A549 (cell line): ENCODE measurements around the gene CXXC5. TPM values are rescaled to one million over a fixed set of nuclear protein-coding genes. Genes with fewer than 3 reads are reported as not detected.
"Not testable (repeated sequence)": the region's sequence is repeated elsewhere in the genome, so short reads cannot be mapped to it uniquely, and the experiment has no call there.

Experiments
- ATAC-seq, 2 experiments: fragments of 200-7000 bp in 1 of 2; fragments of >200 bp in 1 of 2; cut with Nextera tagmentation in 1 of 2; cut with Tn5 transposase in 1 of 2; 3 replicates each; pipeline versions ENCODE4 v1.8.0 to v1.9.1; 2018 to 2020; ENCODE audit warnings: mild to moderate bottlenecking in 1 of 2, moderate library complexity in 1 of 2
- CTCF ChIA-PET: fragments of 300-600 bp; sonication (Branson Sonifier 250); formaldehyde crosslinking; extraction: SDS; loops from one replicate; lab custom pipeline; 2021; ENCODE audit warnings: antibody characterized with exemption, inconsistent platforms; lab: Yijun Ruan, JAX
- POLR2A ChIA-PET: fragments of 350-600 bp; formaldehyde crosslinking; extraction: SDS; loops from one replicate; lab custom pipeline; 2021; ENCODE audit warnings: antibody characterized with exemption, inconsistent platforms; lab: Yijun Ruan, JAX
- DNase-seq, 2 experiments: peaks; one replicate each; pipeline versions ENCODE4 v3.0.0 to v3.0.0-alpha.2; 2011 to 2016; ENCODE audit warnings: low read depth in 1 of 2, low spot score in 1 of 2
- FAIRE-seq: peaks from 2 replicates; lab custom pipeline; 2011; peaks lifted over from hg19 to GRCh38; lab: Jason Lieb, UNC
- H3K27ac ChIP-seq, 2 experiments: fragments of >200 bp; sonication (Bioruptor Twin); formaldehyde crosslinking; 3 replicates each; pipeline ENCODE4 v1.5.1; 2016 to 2017
- H3K4me1 ChIP-seq: fragments of >200 bp; sonication (Bioruptor Twin); formaldehyde crosslinking; 3 replicates; pipeline ENCODE4 v1.6.1; 2016
- H3K4me2 ChIP-seq: fragments of >200 bp; sonication (Bioruptor Twin); formaldehyde crosslinking; 3 replicates; pipeline ENCODE4 v1.6.1; 2016
- H3K4me3 ChIP-seq: fragments of >200 bp; sonication (Bioruptor Twin); formaldehyde crosslinking; 3 replicates; pipeline ENCODE4 v1.5.1; 2016
- H3K9me3 ChIP-seq: fragments of >200 bp; sonication (Bioruptor Twin); formaldehyde crosslinking; 3 replicates; pipeline ENCODE4 v1.6.1; 2016
- CHD4 ChIP-seq: fragments of 200-600 bp; sonication (generic); IDR thresholded peaks from 2 replicates; pipeline ENCODE4 v1.6.1; 2016; ENCODE audit warnings: antibody characterized with exemption, mild to moderate bottlenecking, borderline replicate concordance
- EHMT2 ChIP-seq: fragments of 200-600 bp; sonication (generic); IDR thresholded peaks from 2 replicates; pipeline ENCODE4 v1.6.1; 2016; ENCODE audit warnings: antibody characterized with exemption, low read depth, mild to moderate bottlenecking, moderate library complexity
- FOSL2 ChIP-seq, 2 experiments: fragments of 450-650 bp in 1 of 2; fragments of >200 bp in 1 of 2; sonication (Bioruptor Twin) in 1 of 2; formaldehyde crosslinking; IDR thresholded peaks; 2 replicates each; pipeline versions ENCODE4 v1.5.0 to v1.6.1; 2016 to 2020; ENCODE audit warnings: mild to moderate bottlenecking in 1 of 2, moderate library complexity in 1 of 2
- POLR2AphosphoS2 ChIP-seq: conservative IDR thresholded peaks from 2 replicates; pipeline ENCODE4 v1.6.1; 2012; ENCODE audit warnings: low read length, improper control_type of control experiment, inconsistent platforms
- RAD21 ChIP-seq, 2 experiments: fragments of >200 bp in 1 of 2; sonication (Bioruptor Twin) in 1 of 2; formaldehyde crosslinking in 1 of 2; IDR thresholded peaks in 1 of 2; conservative IDR thresholded peaks in 1 of 2; 2 replicates in 1 of 2; 3 replicates in 1 of 2; pipeline ENCODE4 v1.6.1; 2012 to 2018; ENCODE audit warnings: inconsistent platforms in 1 of 2
- RFX5 ChIP-seq: fragments of 450-650 bp; IDR thresholded peaks from 2 replicates; pipeline ENCODE4 v1.7.1; 2014; ENCODE audit warnings: antibody characterized with exemption, mild to moderate bottlenecking, moderate library complexity
- RNF2 ChIP-seq: fragments of 200-600 bp; sonication (generic); IDR thresholded peaks from 2 replicates; pipeline ENCODE4 v1.6.1; 2016; ENCODE audit warnings: low read depth, mild to moderate bottlenecking, antibody characterized with exemption, moderate library complexity, borderline replicate concordance
- ZFP36 ChIP-seq: fragments of 450-650 bp; IDR thresholded peaks from 2 replicates; pipeline ENCODE4 v1.6.1; 2014; ENCODE audit warnings: borderline replicate concordance; ENCODE audit not compliant: partially characterized antibody
- whole genome bisulfite sequencing: methylation state at CpG from one replicate; pipeline ENCODE4 v1.1.6; 2017; ENCODE audit errors: missing lambda C conversion rate; 5-methylcytosine and 5-hydroxymethylcytosine counted together
- polyA plus RNA-seq, 4 experiments: library from polyadenylated mRNA; depleted of rRNA in 3 of 4; stranded (reverse); fragments of >200 nt; fragmentation: RNase III in 1 of 4; extraction: RNeasy Plus Mini Kit Qiagen cat#74134 plus additional on column Dnase treatment in 1 of 4; gene quantifications; 2 replicates in 3 of 4; 3 replicates in 1 of 4; pipeline ENCODE4 v1.2.3, GENCODE V29; 2011 to 2017
- TF ChIP-seq, protein P1 (sequence below): fragments of 150-350 bp; IDR thresholded peaks from 2 replicates; pipeline ENCODE4 v1.6.1; 2014; ENCODE audit warnings: low read depth, mild to moderate bottlenecking, low read length
- TF ChIP-seq, protein P2 (sequence below): fragments of 200-600 bp; sonication (generic); IDR thresholded peaks from 2 replicates; pipeline ENCODE4 v1.6.1; 2016; ENCODE audit warnings: antibody characterized with exemption, mild to moderate bottlenecking, moderate library complexity

The CXXC5 gene
- polyA plus RNA-seq, 2 of the 4 experiments (the other 2 are of a cell fraction): 18.1 to 32.5 TPM

DNA sequence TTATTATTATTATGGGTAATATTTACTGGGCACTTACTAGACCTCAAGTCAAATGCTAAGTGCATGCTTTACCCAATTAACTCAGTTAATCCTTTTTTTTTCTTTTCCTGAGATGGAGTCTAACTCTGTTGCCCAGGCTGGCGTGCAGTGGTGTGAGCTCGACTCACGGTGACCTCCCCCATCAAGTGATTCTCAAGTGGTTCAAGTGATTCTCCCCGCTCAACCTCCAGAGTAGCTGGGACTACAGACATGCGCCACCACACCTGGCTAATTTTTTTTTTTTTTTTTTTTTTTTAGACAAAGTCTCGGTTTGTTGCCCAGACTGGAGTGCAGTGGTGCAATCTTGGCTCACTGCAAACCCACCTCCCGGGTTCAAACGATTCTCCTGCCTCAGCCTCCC is 69.1 kb downstream of the CXXC5 start (continued):
- no peak for TF ChIP-seq RAD21 (conservative IDR thresholded peaks at IDR 0.05 in 1 of 2, IDR thresholded peaks at IDR 0.05 in 1 of 2)

DNA sequence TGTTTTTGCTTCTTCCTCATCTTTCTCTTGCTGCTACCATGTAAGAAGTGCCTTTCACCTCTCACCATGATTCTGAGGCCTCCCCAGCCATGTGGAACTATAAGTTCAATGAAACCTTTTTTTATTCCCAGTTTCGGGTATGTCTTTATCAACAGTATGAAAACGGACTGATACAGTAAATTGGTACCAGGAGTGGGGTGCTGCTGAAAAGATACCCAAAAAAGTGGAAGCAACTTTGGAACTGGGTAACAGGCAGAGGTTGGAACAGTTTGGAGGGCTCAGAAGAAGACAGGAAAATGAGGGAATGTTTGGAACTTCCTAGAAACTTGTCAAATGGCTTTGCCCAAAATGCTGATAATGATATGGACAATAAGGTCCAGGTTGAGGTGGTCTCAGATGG is 70.3 kb downstream of the CXXC5 start:
- ATAC-seq, POLR2A ChIA-PET, H3K4me1 ChIP-seq, DNase-seq, H3K27ac ChIP-seq, H3K4me2 ChIP-seq, FAIRE-seq, H3K4me3 ChIP-seq: not testable (repeated sequence)
- peaks cover 23% of the 10 kb centered on the region for H3K9me3 ChIP-seq
- WGBS: 21% methylated on average over 2 of the region's 2 CpGs
- CTCF ChIA-PET: interaction anchor here (1.2 kb wide), 1 partner anchor 57 kb away, joined by 4 read pairs; no protein-coding TSS in a partner anchor

DNA sequence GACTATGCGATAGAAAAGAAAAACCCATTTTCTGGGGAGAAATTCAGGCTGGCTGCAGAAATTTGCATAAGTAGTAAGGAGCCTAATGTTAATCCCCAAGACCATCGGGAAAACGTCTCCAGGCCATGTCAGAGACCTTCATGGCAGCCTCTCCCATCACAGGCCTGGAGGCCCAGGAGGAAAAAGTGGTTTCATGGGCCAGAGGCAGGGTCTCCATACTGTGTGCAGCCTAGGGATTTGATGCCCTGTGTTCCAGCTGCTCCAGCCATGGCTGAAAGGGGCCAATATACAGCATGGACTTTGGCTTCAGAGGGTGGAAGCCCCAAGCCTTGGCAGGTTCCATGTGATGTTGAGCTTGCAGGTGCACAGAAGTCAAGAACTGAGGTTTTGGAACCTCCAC is 71.8 kb downstream of the CXXC5 start:
- H3K9me3 ChIP-seq: peaks cover 23% of the 10 kb centered on the region
- 35% methylated on average over 3 of the region's 3 CpGs for WGBS
- FAIRE-seq, POLR2A ChIA-PET, H3K27ac ChIP-seq, H3K4me2 ChIP-seq, DNase-seq, H3K4me3 ChIP-seq, ATAC-seq, H3K4me1 ChIP-seq: not testable (repeated sequence)
- CTCF ChIA-PET: interaction anchor here (1.2 to 1.3 kb wide), 2 partner anchors 29 to 46 kb away, joined by 4 to 5 read pairs; no protein-coding TSS in a partner anchor
- peak; percentile 79 for TF ChIP-seq ZFP36

- ChIA-PET CTCF (interaction anchor here (1.2 to 2.6 kb wide), 5 partner anchors 13 to 97 kb away, joined by 3 to 11 read pairs (median 8); no protein-coding TSS in a partner anchor), POLR2A (no interaction called here)
- Histone ChIP-seq H3K4me1 (peaks cover 16% of the 10 kb centered on the region), H3K4me3 (no peak overlapping the region)
- 98% methylated on average over 4 of the region's 4 CpGs for WGBS
- TF ChIP-seq CHD4 (no peak), RFX5 (no peak), POLR2AphosphoS2 (no peak), FOSL2 (IDR thresholded peaks at IDR 0.05) (no peak), FOSL2 (CRISPR knock-in tag; IDR thresholded peaks at IDR 0.05) (no peak), RNF2 (no peak), EHMT2 (no peak)
- TF ChIP-seq, protein P1, sequence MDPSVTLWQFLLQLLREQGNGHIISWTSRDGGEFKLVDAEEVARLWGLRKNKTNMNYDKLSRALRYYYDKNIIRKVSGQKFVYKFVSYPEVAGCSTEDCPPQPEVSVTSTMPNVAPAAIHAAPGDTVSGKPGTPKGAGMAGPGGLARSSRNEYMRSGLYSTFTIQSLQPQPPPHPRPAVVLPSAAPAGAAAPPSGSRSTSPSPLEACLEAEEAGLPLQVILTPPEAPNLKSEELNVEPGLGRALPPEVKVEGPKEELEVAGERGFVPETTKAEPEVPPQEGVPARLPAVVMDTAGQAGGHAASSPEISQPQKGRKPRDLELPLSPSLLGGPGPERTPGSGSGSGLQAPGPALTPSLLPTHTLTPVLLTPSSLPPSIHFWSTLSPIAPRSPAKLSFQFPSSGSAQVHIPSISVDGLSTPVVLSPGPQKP: no peak
- TF ChIP-seq, protein P2, sequence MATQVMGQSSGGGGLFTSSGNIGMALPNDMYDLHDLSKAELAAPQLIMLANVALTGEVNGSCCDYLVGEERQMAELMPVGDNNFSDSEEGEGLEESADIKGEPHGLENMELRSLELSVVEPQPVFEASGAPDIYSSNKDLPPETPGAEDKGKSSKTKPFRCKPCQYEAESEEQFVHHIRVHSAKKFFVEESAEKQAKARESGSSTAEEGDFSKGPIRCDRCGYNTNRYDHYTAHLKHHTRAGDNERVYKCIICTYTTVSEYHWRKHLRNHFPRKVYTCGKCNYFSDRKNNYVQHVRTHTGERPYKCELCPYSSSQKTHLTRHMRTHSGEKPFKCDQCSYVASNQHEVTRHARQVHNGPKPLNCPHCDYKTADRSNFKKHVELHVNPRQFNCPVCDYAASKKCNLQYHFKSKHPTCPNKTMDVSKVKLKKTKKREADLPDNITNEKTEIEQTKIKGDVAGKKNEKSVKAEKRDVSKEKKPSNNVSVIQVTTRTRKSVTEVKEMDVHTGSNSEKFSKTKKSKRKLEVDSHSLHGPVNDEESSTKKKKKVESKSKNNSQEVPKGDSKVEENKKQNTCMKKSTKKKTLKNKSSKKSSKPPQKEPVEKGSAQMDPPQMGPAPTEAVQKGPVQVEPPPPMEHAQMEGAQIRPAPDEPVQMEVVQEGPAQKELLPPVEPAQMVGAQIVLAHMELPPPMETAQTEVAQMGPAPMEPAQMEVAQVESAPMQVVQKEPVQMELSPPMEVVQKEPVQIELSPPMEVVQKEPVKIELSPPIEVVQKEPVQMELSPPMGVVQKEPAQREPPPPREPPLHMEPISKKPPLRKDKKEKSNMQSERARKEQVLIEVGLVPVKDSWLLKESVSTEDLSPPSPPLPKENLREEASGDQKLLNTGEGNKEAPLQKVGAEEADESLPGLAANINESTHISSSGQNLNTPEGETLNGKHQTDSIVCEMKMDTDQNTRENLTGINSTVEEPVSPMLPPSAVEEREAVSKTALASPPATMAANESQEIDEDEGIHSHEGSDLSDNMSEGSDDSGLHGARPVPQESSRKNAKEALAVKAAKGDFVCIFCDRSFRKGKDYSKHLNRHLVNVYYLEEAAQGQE: no peak
- TF ChIP-seq, all 56 proteins: peak for 0
- peaks cover 11% of the 10 kb centered on the region for H3K9me3 ChIP-seq
- H3K4me2 ChIP-seq: peak overlapping the region; percentile 62; the same call in 1 of the 3 replicates
- no peak for FAIRE-seq
- peak overlapping the region in 1 of 2 experiments; percentile 78; a peak in 4 of 6 replicates for H3K27ac ChIP-seq
- DNase-seq: no peak
- ATAC-seq: 0 out of 6 replicates have a peak, but pooled peaks of 1 of the 2 experiments have one; percentile 7
These were observed 75.9 kb downstream of the CXXC5 start for GRCh38 chr5:139723986-139724587.
